HG02884 (cell line): Measurements from ENCODE around the gene FRMD4A.

Experiments used
- ATAC-seq: cut with Tn5 transposase; IDR thresholded peaks from one replicate; pipeline ENCODE4 v1.9.1; 2021; ENCODE audit warnings: mild to moderate bottlenecking, moderate library complexity; ENCODE audit not compliant: unreplicated experiment

Gene FRMD4A

DNA sequence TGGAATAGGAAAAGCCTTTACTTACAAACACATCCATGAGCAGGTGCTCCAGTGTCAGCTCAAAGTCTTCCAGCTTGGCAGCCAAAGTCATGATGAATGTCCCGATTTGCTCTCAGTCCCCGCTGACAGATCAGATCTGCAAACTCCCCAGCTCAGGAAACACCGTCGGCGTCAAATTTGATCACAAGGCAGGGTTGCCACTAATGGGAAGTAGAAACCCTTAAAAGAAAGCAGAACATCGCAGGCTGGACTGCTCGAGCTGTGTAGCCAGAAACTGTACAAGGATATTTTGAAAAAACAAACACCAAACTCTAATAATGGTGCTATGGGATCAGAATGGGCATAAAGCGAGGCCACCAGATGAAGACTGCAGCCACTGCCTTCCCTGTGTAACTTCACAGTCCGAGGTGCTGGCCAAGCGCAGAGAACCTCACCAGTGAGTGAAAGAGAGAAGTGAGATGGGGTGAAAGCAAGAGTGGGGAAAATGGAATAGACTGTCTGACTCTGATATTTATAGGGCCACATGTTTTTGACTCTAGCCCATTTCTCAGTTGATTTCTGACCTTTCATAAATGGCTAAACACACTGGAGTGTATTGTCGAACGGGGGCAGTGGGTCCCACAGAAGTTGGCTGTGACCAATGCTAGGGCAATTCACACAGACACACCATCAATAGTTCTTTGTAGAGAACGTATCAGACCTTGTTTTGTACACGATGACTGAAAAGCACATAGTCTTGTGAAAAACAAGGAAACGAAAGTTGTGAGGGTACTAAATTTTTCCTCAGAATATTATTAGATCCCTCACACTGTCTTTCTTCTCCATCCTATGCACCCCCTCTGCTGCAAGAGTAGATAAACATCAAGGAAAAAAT, 306.2 kb downstream of the FRMD4A start:
- no peak for ATAC-seq

DNA sequence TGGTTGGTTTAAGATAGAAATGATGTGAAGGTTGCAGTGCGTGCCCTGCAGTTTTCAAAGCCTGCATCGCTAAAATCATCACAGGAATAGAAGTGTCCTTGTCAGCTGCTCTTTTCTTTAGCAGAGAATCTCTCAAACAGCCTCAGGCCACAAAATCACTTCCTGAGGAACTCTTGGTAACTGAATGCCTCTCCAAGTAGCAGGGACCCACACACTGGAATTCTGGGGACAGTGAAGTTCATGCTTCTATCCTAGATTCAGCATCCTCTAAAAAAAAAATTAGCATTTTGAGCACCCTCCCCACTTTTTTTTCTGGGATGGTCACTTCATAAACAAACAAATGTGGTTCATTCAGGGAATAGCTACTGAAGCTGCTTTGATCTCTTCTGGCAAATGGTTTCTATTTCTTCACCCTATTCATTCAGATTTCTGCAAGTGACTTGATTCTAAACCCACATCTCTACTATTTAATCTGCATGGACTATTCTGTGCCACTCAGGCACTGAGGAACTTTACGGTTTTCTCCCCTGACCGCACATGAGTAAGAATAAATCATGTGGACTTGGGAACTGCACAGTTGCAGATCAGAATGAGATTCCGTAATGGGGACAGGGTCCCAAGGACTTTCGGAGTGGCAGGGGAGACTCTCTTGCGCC, 306.9 kb downstream of the FRMD4A start:
- ATAC-seq = no peak

DNA sequence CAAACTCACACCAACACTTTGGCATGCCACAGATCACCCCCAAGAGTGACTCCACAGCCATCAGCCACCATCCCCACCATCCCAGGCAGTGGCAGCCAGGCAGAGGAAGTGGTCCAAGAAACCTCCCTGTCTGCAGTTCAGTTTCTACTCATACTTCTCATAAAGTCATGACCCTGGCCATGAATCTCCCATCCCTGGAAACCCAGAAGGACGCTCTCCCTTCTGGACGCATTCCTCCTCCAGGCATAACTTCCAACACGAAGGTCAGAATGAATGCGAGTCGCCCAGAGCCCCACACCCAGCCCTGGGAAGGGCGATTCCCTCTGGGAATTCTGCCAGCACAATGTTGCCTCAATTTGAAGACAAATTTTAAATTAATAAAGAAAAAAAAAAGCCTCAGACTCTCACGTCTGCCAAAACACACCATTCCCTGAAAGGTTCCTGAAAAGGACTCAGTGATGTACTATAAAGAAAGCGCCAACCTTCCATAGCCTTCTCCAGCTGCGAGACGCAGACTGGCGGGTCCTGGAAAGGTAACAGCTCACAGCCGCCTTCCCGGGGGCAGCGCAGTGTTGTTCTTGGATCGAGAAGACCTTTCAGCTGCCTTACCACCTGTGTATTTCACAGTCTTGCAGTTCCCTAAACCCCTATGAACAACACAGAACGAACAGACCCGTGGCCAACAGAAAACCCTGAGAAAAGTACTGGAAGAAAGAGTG, 307.6 kb downstream of the FRMD4A start:
- no peak for ATAC-seq

DNA sequence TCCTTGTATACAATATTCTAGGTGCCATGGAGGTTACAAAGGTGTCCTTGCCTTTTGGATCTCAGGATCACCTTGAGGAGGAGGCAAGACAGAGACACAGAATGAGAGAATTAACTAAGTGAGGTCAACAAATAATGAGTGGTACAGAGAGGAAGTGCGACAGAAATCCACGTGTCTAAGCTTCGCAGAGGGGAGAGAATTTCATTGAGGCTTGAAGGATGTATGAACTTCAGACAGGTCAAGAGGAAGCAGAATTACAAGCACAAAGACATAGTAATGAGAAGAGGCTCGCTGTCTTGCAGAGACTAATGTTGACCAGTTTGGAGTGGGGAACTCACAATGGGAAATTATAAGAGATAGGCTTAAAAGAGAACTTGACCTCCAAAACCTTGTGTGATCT, 308.7 kb downstream of the FRMD4A start:
- no peak for ATAC-seq

DNA sequence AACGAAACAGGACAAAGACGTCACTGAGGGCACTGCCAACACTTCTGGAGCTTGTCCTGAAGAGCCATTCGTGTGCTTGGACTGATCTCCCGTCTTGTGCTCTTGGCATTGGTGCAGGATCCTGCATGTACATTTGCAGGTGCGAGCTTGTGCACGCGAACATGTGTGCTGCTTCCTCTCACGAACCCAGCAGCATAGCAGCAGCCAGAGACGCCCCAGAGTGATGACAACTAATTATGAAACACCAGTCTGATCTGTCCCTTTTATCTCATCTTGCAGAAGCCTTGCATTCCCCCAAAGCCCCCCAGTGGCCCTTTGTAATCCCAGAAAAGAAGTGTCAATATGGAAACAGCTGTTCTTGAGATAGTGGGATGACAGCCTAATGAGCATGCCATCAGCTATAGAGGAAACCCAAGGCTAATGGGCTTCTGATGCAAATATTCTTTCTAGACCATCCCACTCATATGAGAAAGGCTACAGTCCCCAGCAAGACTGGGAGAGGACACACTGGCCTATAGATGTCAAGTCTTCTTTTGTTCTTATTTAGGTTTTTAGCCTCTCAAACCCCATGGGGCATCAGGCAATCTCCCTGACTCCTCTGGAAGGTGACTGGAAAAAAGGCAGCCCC, 310.6 kb downstream of the FRMD4A start:
- ATAC-seq = no peak

DNA sequence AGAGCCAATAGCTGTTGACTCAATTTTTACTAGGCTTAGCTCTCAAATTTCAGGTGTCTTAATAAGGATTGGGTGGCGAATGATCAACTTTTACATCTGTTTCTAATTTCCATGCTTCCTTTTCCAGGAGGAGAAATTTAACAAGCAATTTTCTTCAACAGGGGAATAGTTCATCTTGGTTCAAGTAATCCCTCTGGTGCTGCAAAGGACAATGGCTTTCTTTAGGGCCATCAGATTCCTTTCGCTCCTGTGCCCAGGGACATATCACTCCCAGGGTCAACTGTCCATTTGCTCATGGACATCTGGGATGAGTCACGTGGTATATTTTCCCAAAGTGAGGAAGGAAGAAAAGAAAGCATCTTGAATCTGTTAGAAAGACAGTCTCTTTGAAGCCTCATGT, 313.3 kb downstream of the FRMD4A start:
- no peak for ATAC-seq

DNA sequence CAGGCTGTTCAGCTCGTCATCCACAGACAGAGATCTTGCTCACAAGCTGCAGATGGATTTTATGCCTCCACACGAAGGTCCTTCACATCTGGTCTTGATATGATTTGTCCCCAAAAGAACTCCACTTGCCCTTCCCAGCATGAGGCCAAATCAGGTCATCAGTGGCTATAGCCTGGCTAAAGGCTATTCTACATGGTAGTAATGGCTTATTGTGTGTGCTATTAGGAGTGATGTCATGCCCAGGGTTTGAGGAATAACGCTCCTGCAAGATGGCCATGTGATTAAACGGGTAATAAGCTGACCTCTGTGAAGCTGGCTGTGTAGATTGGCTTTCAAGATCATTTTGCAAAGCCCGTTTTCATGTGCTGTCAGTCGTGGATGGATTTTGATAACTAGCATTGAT, 313.8 kb downstream of the FRMD4A start:
- no peak for ATAC-seq

DNA sequence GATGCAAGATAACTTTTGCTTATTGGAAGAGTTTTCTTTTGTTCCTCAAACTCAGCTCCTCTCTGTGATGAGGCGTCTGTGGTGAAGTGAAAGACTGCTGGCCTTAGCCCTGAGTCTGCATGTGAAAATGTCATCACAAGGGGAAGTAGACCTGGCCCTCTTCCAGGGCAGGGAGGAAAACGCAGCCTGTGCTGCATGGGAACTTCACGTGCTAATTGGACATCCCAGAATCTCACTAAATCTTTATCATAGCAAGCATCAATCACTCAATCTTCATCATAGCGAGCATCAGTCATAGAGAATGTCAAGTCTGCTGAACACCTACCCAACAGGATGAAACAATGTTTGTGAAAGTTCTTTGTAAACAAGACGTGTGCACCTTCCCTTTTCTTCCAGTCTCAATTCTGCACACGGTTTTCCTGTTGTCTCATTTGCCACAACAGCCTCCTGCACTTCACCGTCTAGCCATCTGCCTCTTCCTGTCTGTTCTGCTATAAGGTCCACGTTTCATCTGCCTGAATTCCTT, 314.6 kb downstream of the FRMD4A start:
- no peak for ATAC-seq

DNA sequence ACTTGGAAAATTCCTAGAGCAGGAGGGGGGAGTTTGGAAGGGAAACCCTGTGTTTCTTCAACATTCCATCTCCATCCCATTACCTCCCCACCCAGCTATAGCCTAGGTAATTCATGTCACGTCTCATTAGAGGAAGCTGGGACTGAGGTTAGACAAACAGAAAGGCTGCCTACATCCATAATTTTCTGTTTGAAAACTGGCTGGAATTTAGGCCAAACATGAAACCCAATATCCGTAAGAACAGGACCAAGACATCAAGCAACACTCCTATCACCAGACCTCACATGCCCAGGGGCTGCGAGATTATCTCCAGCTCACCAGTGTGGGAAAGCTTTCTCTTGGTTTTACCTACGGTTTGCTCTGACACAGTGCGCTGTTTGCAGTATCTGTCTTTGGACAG, 316.3 kb downstream of the FRMD4A start:
- no peak for ATAC-seq

DNA sequence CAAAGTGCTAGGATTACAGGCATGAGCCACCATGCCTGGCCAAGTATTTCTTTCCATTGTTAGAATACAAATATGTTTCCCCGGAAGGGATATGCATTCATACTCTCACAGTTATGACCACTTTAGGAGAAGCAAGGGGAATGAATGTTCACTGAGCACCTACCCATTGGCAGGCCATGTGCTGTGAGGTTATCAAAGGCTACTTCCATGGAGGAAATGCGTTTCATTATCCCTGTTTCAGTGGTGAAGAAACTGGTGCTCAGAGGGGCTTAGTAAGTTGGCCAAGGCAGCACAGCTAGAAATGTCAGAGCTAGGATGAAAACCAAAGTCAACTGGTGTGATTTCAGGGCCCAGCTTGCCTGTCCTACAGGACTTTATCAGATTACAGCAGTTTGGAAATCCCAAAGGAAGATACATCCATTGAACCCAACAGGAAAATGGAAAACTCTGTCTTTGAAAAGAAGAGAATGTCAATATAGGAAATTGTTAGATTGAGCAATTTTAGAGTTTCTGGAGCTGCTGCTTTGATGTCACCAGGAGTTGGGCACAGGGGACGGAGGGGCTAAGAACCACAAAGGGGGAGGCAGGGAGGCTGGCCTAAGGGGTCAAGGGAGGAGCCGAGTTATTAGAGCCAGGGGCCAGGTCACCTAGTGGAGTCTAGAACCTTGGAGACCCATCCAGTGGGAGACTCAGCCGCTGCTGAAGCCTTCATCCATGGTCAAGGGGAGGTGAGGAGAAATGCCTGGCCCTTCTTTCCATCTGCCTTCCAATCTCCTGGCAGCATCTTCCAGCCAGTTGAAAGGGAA, 319.8 kb downstream of the FRMD4A start:
- ATAC-seq = no peak

DNA sequence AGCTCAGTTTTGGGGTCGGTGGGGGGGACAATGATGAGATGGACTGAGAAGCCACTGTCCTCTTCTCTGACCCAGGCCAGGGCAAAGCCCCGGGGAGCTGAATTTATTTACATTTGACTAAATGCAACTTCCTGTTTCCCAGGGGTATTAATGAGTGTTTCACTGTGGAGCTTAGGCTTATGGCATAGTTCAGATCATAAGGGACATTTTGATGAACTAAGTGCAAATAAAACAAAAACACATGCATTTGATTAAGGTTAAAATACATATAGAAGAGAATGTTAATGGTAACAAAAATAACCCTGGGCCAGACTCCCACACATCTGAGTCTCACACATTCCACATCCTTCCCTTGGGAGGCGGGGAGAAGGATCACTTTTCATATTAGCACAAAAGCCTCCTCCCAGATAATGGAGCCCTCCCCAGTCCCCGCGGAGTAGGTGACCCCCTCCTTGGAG, 320.6 kb downstream of the FRMD4A start:
- ATAC-seq = no peak

DNA sequence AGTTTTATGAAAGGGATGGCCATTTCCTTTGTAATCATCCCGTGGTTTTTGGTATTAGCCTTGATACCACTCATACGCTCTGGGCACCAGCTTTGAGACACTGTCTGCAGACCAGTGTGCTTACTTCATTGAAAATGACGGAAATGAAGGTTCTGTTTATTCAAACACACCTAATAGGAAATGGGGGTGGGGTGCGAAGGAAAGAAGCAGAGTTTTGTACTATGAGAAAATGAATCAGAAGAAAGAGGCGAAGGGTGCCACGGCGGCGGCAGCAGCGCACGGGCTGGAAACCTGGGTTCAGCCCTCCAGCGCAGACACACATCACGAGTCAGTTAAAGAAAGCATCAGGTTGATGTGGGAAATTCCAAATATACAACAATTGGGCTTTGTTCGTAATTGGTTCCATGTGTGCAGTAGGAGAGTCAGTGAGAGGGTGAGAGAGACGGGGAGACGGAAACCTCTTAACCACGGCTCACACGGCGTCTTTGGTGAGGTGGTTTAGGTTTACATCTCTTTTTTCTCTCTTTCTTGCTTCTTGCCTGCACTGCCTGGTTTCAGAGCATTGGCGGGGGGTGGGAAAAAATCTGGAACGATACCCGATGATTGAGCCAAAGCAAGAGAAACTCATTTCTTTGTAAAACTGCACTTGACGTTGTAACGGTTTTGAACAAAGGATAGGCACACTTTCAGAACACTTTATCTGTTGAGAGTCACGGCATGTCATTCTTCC, 321.2 kb downstream of the FRMD4A start:
- ATAC-seq = no peak

DNA sequence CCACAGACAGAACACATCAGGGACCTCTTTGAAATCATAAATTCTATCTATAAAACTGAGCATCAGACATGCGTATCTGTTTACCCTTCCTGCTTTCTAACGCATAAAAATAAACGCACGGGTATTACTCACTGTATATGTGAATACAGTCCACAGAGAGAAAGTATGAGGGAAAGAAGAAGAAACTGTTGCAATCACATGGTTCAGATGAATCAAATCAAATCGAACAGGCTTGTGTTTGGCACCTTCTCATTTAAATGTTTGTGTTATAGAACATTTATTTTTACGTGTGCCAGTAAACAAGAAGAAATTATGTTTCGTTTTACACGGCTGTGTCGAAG, 322.0 kb downstream of the FRMD4A start:
- no peak for ATAC-seq

DNA sequence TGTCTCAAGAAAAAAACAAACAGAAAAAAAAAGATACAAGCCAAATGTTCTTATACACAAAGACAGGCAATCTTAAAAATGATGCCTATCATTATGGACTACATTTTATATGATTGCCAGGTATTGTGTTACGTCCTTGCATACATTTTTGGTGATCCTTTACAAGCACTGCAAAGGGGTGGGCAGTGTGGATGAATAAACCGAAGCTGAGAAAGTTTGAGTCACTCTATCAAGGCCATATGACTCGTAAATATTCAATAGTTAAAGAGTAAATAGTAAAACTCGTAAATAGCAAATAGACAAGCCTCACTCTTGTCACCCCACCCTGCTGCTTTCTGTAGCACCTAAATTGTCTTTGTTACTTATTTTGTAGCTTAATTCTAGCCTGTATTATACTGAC, 326.2 kb downstream of the FRMD4A start:
- no peak for ATAC-seq

DNA sequence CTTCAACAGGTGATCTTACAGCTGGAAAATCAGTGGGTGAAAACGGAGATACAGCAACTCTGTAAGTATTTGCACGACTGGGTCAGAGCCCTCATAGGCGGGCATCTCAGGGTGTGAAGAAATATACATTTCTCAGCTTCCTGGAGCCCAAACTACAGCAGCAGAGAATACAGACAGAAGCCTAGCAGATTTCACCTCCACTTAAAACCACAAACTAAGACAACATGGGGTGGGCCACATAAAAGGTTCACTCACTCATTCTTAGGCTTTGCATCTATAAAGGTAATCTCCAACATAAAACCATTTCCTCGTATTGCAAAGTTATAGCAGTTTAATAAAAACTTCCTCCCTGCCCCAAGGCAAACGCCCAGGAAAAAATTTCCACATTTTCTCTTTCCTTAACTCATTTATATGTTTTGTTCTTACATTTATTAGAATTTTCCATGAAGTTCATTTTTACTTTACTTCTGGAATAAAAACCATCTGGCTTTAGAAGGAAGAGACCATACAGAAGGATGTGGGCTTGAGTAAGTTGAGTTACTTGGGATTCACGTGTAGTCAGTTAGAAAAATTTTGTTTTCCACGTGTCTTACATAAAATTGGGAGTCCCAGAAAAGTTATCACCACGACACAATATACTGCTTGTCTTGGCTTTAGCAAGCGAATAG, 327.1 kb downstream of the FRMD4A start:
- ATAC-seq = no peak

DNA sequence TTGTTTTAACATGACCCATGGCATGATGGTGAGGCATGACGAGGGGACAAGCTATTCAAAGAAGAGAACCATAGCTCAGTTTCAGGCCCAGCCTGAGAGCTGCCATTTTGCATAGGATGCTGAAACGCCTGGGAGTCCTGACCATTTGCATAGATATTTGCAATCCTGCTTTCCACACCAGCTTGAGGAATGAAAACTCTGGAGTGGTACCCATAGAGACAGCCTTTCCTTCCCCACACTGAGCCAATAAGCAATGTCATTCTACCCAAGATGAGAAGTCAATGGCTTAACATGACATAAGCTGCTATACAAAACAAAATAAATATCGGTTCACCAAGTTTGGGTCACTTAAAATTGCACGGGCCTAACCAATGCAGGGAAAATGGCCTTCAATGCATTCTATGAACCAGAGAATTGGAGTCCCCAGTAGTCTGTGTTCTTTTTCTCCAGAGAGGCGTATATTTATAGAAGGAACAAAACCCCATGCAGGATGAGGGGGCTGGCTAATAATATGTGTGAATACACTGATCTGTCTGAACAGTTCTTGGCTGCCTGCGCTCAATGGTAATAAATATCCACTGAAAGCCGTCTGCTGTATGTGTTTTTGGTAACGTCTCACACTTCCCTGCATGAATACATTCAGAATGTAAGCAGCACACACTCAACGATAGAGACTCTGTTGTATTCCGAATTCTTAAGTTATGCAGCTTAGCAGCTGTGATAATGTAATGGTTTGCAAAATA, 329.3 kb downstream of the FRMD4A start:
- ATAC-seq = no peak

DNA sequence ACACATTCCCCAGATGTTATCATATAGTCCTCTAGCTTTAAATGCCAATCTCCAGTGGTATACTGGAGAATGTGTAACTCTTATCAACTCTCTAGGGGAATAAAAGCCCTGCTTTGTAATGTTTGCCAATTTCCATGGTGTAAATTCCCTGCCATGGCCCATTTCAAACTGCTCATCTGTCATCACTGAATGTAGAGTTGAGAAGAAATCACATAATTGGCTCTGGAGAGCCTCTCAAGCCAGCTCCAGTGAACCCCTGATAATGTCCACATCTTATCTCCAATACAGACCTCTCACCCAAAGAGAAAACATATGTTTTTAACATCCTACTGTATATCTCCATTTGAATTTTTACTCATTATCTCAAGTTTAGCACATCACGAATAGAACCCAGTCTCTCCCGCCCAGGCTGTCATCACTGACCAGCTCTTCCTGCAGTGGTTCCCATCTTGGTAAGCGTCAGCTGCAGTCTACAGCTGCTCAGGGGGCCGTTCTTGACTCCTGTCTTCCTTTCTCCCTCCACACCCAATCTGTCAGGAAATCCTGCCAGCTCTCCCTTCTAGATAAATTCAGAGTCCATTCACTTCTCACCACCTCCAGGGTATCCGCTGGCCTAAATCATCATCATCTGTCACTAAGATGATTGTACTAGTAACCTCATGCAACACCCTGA, 332.4 kb downstream of the FRMD4A start:
- ATAC-seq = no peak

DNA sequence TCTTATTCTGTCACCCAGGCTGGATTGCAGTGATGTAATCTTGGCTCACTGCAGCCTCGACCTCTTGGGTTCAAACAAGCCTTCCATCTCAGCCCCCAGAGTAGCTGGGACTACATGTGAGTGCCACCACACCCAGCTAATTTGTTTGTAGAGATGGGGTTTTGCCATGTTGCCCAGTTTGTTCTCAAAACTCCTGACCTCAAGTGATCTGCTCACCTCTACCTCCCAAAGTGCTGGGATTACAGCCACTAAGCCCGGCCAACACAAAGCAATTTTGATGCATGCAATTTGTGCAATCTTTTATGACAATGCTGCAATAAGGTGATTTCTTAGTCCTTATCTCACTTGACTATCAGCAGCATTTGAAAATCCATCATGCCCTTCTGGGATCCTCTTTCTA, 333.1 kb downstream of the FRMD4A start:
- no peak for ATAC-seq
